GM08714 (cell line): ENCODE measurements around the gene CHN2.

Source experiments
- H3K4me3 ChIP-seq: fragments of 200-500 bp; sonication (Bioruptor generic); 2 replicates; pipeline ENCODE4 v1.5.1; 2014; ENCODE audit warnings: mild to moderate bottlenecking, low read length, inconsistent platforms
- ZNF274 ChIP-seq: IDR thresholded peaks from 2 replicates; pipeline ENCODE4 v1.6.1; 2012; ENCODE audit warnings: mild to moderate bottlenecking, low read depth, low read length

CHN2 gene

DNA sequence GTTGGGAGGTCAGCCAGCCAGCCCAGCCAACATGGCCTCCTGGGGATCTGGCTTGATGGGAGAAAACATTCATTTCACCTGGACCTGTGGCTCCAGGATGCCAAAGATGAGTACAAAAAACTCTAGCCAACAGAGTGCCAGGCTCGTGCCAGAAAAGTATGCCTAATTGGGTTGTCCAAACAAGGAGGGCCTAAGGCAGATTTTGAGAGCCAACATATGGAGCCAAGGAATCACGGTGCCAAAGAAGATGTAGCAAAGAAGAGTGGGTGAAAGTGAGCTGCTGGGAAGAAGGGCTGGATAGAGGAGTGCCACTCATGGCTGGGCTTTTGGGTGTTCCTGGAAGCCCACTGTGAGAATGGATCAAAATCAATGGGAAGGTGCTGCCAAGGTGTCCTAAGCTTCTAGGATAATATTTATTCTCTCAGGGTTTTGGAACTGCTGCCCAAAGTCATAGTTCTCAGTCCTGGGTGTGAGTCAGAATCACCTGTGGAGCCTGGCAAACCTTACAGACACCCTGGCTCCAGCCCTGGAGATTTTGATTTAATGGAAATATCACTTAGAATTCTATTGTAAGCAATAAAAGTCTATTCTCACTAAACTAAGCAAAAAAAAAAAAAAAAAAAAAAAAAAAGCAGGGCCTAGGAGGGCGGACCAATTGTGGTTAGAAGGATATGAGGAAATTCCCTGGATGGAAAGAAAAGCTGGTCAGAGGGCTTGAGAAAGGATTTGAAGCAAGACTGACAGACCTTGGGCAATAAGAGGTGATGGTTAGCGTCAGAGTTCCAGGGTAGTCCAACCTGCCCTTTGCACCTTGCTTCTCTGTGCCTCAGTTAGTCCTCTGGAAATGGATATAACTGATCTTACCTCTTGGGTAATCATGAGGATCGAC is 186.9 kb downstream of the CHN2 start:
- no peak for TF ChIP-seq ZNF274
- no peak overlapping the region for H3K4me3 ChIP-seq

DNA sequence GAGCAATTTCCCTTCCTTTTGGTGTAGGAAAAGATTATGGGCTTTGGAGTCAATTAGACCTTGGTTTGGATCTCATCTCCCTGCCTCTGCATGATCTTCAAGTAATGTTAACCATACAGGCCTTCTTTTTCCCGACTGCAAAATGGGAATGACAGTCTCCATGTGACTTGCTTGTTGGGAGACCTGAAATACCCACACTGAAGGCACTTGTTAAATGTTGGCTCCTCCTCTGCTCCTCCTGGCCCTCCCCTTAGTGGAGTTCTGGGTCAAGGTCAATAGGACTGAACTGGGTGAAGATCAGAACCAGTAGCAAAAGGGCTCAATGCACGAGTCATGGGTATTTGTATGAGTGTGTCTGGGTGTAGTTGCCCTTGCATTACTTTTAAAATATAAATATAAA is 189.7 kb downstream of the CHN2 start:
- TF ChIP-seq ZNF274: no peak
- H3K4me3 ChIP-seq: no peak overlapping the region

DNA sequence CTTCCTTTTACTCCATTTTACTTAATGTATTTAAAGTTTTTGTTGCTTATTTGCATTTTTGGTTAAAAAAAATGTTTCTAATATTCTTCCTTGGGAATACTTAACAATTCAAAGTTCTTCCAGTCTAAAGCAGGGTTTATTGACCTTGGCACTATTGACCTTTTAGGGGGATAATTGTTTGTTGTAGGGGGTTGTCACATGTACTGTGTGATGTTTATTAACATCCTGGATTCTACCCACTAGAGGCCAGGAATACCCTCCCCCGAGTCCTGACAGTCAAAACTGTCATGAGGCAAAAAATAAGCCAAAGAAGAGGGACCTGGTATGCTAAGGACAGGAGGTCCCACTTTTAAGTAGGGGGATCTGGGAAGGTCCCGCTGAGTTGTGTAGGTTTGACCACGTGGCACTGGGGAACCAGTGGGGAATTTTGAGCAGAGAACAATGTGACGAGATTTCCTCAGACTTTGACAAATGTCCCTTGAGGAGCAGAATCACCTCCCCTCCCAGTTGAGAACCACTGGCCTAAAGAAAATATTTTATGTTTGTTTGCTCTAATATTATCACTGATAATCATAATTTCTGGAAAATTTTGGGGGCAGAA is 190.7 kb downstream of the CHN2 start:
- H3K4me3 ChIP-seq: no peak overlapping the region
- no peak for TF ChIP-seq ZNF274

DNA sequence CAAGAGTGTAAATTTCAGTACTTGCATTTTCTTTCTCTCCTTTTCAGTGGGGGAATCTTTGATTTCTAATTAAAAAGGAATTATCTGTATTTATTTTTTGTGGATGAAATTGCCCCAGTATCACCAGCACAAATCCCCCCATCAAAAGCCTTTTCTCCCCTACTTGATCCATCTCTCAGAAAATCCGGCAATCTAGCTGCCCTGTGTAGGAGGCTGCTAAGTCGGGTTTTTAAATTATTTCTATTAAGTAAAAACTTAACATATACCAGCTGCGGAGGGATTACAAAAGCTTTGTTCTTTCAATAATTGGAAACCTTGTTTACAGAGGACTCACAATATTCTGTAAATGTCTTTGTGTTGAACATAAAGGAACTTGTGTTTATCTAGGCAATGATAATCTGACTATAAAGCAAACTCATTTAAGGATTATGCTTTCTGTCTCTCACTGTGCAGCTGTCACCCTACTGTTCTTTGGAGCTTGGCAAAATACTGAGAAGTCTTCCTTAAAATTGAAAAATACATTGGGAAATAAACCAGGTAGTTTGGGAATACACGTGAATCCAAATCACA is 191.7 kb downstream of the CHN2 start:
- TF ChIP-seq ZNF274: no peak
- H3K4me3 ChIP-seq: no peak overlapping the region

DNA sequence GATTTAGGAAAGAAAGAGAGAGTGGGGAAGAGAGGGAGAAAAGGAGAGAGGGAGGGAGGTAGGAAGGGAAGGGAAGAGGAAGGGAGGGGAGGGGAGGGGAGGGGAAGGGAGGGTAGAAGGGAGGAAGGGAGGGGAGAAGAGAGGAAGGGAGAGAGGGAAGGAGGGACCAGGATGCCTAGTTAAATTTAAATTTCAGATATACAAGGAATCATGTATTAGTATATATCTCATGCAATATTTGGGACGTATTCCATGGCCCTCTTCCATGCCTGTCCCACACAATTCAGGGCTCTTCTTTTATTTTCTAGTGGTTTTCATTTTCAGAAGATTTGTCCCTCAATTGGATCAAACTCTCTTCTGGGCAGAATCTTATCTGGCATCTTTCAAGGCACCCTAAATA is 196.7 kb downstream of the CHN2 start:
- TF ChIP-seq ZNF274: no peak
- H3K4me3 ChIP-seq: no peak overlapping the region

DNA sequence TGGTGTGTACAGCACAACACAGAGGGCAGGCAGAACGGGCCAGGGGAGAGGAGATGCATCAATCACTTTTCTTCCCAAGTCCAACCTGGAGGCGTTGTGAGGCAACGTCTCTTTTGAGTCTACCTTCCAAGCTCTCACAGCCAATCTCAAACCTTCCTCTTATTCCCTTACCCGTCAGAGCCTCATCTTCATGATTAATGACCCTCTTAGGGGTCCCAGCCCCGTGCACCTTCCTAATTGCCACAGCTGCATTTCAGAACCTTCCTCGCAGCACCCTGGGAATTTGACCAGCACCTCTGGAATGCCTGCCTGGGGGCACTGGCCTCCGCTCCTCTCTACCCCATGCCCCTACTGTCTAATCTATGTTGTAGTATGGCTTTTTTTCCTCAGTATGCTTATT is 199.7 kb downstream of the CHN2 start:
- H3K4me3 ChIP-seq: no peak overlapping the region
- no peak for TF ChIP-seq ZNF274

DNA sequence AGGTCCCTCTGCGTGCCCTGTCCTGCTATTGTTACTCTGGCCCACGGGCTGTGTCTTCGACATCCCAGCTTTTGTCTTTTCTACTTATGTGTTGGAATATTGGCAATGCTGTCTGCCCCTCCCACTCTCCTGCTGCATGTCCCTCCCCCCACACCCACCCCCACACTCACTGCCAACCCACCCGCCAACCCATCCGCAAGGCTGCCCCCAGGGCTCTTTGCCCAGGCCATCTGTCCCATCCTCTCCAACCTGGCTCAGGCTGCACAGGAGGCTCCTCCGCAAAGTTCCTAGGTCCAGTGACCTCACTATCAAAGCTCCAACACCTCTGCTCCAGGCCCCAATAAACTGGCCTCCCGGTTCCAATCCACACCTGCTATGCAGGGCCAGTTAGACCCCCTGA is 202.0 kb downstream of the CHN2 start:
- H3K4me3 ChIP-seq: no peak overlapping the region
- TF ChIP-seq ZNF274: no peak

DNA sequence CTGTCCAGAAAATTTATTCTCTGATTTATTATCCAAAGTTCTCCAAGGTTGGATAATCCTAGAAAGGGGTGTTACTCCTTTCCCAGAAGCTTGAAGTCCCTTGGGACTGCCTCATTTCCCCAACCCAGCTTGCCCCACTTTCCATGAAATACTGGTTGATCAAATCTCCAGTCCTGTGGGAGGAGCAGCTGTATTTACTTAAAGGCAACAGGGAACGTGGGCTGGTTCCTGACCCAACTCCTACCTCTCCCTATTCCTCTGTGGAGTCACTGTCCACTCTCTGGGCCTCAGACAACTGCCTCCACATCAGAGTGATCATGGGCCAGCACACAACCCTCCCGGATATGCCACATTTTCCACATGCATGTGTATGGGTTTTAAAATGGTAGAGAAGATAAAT is 202.8 kb downstream of the CHN2 start:
- TF ChIP-seq ZNF274: no peak
- no peak overlapping the region for H3K4me3 ChIP-seq

DNA sequence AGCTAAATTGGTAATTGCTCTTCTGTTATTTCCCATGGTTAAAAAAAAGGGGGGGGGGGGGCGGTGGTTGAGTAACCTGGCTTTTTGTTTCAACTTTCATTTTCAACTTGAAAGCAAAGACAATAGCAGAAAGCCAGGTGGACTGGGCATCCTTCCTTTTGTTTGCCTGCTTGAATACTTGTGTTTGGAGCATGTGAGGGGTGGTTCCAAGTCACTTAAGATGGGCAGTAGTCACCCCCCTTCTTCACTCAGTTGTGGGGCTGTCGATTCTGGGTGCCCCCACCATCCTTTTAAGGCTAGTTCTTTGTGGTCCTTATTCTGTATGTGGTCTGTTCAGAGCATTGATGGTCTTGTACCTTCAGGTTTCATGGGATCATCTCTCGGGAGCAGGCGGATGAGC is 203.4 kb downstream of the CHN2 start:
- no peak for TF ChIP-seq ZNF274
- no peak overlapping the region for H3K4me3 ChIP-seq

DNA sequence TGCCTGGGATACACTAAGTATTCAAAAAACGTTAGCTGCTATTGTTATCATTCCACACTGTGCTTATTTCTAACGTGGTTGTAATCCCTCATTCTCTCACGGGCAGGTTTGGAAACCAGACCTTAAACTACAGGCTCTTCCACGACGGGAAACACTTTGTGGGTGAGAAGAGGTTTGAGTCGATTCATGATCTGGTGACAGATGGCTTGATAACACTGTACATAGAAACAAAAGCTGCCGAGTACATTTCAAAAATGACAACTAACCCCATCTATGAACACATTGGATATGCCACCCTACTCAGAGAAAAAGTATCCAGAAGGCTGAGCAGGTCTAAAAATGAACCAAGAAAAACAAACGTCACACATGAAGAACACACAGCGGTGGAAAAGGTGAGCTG is 205.9 kb downstream of the CHN2 start:
- no peak overlapping the region for H3K4me3 ChIP-seq
- TF ChIP-seq ZNF274: no peak

DNA sequence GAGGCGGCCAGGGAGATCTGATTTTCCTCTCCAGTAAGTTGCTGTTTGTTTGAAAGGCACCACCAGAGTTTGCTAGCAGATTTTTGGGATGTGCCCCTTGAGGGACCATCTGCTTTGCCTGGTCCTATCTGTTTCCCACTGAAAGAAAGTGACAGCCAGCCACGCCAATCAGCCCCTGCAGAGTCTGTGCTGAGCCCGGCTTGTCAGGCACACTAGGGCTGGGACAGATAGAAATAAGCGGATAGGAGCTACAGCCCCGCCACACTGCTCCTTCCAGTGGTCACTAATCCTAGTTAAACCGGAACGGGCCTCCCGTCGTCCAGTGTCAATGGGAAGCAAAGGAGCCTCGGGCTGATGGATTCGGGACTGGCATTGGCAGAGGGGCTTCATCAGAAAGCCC is 207.2 kb downstream of the CHN2 start:
- TF ChIP-seq ZNF274: no peak
- H3K4me3 ChIP-seq: no peak overlapping the region

DNA sequence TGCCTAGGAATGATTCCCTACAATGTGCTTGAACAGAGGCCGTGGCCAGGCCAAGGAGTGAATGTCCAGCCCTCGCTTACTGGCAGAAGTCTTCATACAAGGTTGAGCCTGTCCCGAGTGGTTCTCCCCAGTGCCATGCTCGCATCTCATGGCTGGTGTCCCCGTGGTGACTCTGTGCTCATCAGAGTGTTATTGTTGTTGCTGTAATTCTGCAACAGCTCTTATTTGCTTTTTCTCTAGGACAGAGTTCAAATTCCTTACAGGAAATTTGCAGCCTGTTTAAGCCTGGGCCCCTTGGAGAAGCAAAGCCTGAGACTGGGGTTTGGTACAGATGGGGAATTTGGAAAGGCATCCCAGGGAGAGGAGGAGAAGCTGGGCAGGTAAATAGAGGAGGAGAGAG is 211.3 kb downstream of the CHN2 start:
- TF ChIP-seq ZNF274: no peak

DNA sequence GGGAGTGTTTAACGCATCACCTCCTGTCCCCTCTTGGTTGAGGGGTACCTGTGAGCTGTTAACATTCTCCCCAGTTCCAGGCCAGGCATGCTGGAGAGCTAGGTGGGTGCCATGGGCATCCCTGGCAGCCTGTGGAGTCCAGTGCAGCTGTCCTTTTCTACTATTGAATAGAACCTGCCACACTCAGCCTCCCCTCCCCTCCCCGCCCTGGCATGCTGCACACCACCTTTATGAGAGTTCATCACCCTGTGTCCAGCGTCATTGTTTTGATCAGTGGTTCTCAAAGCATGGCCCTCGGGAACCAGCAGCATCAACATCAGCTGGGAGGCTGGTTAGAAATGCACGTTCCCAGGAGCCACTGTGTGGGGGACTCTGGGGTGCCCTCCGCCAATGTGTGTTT is 211.8 kb downstream of the CHN2 start:
- no peak overlapping the region for H3K4me3 ChIP-seq
- TF ChIP-seq ZNF274: no peak

More for the DNA sequence above, 211.3 kb downstream of the CHN2 start:
- H3K4me3 ChIP-seq: no peak overlapping the region

DNA sequence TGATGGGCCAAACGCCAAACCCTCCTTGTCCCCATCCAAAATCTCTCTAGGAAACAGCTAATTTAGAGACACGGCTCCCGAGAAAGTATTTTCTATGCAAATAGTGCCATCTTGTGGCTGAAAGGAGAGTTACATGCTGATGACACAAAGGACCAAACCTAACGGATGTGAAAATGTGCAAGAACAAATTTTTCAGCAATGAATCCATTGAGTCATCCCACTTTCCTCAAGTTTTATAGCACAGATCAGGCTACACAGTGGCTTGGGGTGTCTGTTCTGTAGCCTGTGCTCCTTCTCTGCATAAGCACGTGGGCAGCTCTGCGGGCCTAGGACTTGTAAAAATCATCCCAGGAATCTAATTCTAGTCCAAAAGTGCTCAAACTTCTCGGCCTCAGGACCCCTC is 214.3 kb downstream of the CHN2 start:
- no peak for TF ChIP-seq ZNF274
- H3K4me3 ChIP-seq: no peak overlapping the region

DNA sequence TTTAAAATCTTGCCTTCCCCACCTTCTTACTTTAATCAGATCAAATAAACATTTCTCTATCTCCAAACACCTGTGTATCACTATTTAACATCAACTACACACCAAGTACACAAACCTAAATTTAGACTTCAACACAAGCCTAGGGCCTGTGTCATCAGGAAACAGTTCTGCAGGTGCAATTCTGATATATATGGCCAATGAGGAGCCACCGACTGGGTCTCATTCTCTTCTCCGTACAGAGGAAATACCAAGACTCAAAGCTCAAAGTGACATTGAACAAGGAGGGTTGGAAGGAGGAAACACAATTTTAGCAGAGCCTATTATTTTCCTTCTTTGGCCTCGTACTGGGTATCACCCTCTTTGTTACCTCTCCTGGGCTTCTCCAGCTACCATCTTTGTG is 216.4 kb downstream of the CHN2 start:
- no peak for TF ChIP-seq ZNF274
- no peak overlapping the region for H3K4me3 ChIP-seq

DNA sequence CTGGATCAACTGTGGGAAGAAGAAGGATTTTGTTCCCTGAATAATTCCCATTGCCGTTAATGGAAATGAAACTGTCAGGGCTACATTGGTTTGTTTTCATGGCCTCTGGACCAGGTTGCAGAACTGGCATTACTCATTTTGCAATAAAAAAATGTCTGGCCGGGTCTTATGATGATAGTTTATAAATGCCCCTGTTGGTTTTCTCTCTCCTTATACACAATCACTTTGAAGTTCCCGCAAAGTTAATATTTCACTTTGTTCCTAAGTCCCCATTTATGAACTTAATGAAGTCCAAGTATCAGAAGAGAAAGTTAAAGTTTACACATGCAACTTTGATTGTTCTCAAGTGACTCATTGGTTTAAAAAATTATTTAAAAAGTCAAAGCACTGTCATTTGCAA is 218.3 kb downstream of the CHN2 start:
- TF ChIP-seq ZNF274: no peak
- no peak overlapping the region for H3K4me3 ChIP-seq
